ENCODE measurements around the gene C2CD3.

The C2CD3 gene

GRCh38 chr11:74170694-74171629 lies at the start of gene C2CD3, which contains the start of gene PPME1:
Gene C2CD3 (minus strand): TSS chr11:74171002. CDS start chr11:74170792, 210 bp downstream.
Gene PPME1 (plus strand): TSS chr11:74171289. CDS start chr11:74171422, 133 bp downstream.
- peak; percentile 100 for DNase-seq

- DNase-seq = no peak
Measured at GRCh38 chr11:74220376-74220775, 49.6 kb upstream of the C2CD3 start.

DNA sequence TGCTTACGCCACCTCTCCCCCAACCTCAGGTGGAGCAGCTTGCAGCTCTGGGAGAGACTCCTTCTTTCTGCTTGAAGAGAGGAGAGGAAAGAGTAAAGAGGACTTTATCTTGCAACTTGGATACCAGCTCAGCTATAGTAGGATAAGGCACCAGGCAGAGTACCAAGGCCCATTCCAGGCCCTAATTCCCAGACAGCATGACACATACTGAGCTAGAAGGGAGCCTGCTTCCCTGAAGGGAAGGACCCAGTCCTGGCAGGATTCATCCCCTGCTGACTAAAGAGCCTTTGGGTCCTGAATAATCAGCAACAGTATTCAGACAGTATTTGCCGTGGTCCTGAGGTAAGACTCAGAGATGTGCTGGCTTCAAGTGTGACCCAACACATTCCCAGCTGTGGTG lies 41.7 kb upstream of the C2CD3 start:
- no peak for DNase-seq

- no peak for DNase-seq
Measured at GRCh38 chr11:74208507-74208906, 37.7 kb upstream of the C2CD3 start.

DNA sequence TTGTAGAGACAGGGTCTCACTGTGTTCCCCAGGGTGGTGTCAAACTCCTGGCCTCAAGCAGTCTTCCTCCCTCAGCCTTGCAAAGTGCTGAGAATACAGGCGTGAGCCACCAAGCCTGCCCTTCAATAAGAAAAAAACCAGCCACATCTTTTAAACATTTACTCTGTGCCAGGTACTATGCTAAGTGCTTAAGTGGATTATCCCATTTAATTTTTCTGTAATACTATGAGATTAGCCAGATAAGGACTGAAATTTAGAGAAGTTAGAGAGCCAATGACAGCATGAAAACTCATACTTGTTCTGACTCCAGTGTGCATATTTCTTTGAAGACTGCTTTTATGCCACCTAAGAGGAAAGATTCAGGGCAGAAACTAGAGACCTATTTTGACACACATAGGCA lies 35.9 kb upstream of the C2CD3 start:
- no peak for DNase-seq

- DNase-seq = no peak
Measured at GRCh38 chr11:74205181-74205580, 34.4 kb upstream of the C2CD3 start.

GRCh38 chr11:74204701-74205100 lies 33.9 kb upstream of the C2CD3 start:
- no peak for DNase-seq

DNA sequence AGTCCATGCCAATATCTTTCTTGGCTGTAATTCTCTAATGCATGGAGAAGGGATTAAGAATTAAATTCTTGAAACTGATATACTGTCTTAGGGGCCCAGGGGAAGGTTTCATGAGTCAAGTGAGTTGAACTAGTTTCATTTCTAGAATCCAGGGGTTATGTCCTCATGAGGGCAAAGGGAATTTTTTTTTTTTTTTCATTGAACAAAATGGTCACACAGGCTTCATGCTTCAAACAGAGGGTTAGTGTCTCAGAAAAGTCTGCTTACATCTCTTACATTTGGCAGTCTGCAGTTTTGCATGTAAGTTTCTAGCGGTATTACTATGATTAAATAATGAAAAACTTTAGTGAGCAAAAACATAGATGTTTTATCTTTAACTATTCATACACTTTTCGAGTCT lies 33.2 kb upstream of the C2CD3 start:
- DNase-seq = no peak

DNA sequence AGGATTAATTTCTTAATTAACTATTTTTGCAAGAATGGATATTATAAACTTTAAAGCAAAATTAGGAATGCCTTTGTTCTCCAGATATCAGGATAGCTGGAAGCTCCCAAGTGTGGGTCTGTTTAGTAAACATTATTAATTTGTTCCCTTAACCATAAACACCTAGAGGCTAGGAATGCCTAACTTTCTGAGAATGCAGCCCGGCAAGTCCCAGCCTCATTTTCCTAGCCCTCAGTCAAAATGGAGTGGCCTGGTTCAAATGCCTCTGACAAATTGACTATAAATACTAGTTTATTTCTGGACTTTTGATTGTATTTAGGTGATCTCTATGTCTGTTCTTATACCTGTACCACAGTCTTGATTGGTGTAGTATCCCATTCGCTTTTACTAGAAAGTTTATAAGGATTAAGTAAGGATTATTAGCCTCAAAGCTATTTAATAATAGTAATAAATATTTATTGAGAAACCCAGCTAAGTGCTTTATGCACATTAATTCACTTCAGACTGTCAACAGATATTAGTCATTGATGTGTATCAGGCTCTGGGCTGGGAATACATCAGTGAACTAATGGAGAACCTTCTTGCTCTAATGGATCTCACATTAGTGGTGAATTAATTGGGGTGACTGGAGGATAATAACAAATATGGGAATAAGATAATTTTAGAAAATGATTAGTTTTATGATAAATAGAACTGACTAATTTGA lies 26.1 kb upstream of the C2CD3 start:
- DNase-seq = no peak

- DNase-seq = no peak
Measured at GRCh38 chr11:74195828-74196227, 25.0 kb upstream of the C2CD3 start.

DNA sequence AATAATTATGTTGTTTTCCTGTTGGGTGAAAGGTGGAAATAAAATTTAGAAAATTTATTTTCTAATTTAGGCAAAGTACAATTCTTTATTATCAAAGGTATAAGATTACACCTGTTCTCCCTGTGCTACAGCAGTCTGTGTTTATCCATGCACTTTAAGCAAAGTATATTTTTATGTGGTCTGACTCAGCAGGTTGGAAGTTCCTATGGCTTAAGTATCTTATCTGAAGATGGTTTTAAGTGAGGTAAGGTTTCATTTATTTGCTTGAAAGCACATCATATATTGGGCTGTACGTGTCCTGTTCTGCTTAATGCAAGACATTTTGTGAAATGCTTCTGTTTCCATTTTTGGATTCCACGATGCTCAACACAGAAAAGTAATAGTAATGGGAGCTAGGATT lies 14.9 kb upstream of the C2CD3 start:
- no peak for DNase-seq

DNA sequence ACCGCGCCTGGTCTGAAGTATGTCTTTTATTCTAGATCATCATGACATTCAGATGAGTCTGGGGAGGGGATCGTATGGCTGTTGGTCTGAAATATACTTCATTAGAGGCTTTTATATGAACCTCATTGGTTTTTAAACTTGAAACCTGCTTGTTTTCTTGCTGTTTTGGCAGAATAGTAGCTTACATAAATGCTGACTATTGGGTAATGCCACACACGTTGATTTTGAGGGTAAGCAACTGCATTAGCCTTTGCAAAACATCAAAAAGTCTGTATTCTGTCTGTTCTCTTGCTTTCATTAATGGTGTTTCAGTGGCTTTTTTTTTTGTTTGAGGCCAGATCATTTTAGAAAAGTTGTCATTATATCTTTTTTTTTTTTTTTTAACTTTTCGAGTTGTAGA lies 14.5 kb upstream of the C2CD3 start:
- DNase-seq = no peak

GRCh38 chr11:74182635-74183034 lies 11.8 kb upstream of the C2CD3 start:
- no peak for DNase-seq

DNA sequence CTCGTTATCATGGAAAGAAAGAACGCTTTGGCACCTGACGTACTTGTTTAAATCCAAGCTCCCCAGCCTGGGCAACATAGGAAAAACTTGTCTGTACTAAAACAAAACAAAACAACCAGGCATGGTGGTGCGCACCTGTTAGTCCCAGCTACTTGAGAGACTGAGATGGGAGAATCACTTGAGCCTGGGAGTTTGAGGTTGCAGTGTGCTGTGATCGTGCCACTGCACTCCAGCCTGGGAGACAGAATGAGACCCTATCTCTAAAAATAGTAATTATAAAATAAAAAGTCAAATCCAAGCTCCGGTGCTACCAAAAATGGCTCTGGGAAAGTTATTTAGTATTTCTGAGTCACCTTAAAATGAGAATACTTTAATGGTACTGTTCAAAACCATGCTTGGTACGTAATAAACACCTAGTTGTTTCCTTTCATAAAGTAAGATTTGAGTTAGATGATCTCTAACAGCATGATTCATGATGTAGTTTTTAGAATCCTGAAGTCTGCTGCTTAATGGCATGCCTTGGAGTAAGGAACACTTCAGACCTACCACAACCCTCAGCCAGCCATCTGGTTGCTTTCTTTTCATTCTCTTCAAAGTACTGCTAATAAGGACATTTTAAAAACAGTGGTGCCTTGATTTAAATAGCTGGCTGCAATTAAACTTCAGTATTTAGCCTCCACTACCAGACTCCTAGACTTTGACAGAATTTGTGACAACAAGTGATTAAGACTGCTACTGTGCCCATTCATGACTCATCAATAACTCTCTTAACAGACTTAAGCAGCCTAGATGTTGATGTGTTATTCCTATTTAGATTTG lies 8.6 kb upstream of the C2CD3 start:
- no peak for DNase-seq

DNA sequence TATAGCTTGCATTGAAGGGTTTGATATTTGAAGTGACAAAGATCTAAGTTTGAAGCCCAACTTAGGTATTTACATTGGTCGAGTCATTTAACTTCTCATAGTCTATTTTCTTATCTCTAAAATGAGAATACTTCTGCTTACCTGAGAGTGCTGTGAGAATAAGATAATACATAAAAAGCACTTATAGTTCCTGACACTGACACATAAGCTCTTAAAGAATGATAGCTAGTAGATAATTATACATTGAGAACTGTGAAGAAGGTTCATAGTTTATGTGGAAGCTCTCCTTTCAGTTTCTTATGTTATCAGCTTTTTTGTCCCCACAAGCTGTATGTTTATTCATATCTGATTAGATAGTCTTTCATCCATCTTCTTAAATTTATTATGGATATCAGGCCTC lies 5.1 kb upstream of the C2CD3 start:
- DNase-seq = no peak

DNA sequence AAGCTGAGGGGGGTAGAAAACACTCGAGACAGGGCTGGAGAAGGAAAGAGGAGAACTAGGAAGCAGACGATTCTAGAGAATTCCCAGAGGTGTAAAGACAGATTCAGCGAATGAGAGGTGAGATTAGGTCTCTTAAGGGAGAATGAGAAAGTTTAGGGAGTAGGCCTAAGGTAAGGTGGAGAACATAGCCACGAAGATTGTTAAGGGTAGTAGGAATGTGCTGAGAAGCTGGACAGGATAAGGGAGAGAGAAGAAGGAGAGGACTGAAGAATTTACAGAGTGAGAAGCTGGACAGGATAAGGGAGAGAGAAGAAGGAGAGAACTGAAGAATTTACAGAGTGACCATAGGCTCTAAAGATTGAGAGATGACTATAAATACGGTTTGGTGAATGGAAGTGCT lies 1.2 kb upstream of the C2CD3 start:
- DNase-seq = no peak

- DNase-seq = no peak
Measured at GRCh38 chr11:74171630-74171968, 797 bp upstream of the C2CD3 start.

DNA sequence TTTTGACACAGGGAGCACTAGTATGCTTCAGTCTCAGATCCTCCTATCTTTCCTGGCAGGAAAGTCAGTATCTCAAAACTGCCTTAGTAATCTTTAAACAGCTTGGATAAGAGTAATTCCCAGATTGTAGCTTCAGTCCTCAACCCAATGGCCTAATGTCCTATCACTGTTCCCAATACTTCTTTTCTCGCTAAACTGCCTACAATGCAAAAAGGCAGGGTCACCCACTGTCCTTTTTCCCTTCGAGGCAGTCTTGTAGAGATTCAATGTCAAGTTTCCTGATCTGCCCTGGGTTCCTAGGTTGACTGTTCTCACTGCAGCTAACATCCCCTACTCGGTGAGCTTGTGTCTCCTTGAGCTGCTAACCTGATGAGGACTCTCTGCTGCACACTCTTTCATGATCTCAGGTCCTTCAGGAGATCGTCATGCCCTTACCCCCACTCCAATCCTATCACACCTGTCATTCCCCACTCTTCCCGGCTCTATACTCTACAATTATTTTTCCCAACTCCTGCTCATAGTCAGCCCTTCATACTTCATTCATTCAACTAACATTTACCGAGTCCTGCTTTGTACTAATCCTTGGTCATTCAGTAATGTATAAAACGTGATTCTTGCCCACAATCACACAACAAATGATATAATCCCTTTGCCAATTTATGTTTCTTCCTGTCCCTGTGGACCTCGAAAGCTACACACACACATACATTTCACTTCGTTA lies 904 bp downstream of the C2CD3 start:
- DNase-seq = peak in 1 of 2 experiments; percentile 8

DNA sequence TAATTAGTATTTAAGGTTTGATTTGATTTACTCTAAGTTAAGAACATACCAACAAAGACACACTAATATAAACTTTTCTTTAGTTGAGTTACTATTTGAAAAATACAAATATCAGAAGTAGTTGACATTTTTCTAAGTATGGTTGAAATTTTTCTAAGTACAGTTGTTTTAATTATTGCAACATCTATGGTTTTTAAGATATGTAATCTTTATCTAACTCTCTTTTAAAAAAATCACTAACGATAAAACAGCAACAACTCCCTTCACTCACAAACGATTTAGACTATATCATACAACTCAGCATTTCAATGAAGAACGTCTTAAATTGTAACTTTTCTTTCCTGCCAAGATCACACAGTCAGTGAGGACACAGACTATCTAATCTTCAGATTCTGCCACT lies 2.0 kb downstream of the C2CD3 start:
- DNase-seq = no peak

GRCh38 chr11:74162681-74163467 lies 7.9 kb downstream of the C2CD3 start:
- no peak for DNase-seq

GRCh38 chr11:74159642-74160041 lies 11.2 kb downstream of the C2CD3 start:
- DNase-seq = no peak

- no peak for DNase-seq
Measured at GRCh38 chr11:74157169-74157568, 13.6 kb downstream of the C2CD3 start.

All from SHP77 (cell line).